Measurements from ENCODE around the gene AGAP1. TPM values are rescaled to one million over a fixed set of nuclear protein-coding genes. Genes with fewer than 3 reads are reported as not detected.

AGAP1 gene
- total RNA-seq, 3 donors from 2014 or later, result 1.9 to 2.6 (median 2.1) TPM

- no peaks in the 10 kb centered on the region for H3K36me3 Mint-ChIP-seq (ENCODE audit: insufficient read depth)
- H3K4me1 Mint-ChIP-seq (ENCODE audit: low read depth), result no peaks in the 10 kb centered on the region
- DNase-seq (no peak), ATAC-seq (no peak)
- peaks cover 19% of the 10 kb centered on the region for H3K27me3 Mint-ChIP-seq (ENCODE audit: low read depth)
- no peaks in the 10 kb centered on the region for H3K9me3 Mint-ChIP-seq
- H3K4me3 Mint-ChIP-seq, result no peak overlapping the region
Measured at GRCh38 chr2:235780401-235780800, 286.6 kb downstream of the AGAP1 start.

DNA sequence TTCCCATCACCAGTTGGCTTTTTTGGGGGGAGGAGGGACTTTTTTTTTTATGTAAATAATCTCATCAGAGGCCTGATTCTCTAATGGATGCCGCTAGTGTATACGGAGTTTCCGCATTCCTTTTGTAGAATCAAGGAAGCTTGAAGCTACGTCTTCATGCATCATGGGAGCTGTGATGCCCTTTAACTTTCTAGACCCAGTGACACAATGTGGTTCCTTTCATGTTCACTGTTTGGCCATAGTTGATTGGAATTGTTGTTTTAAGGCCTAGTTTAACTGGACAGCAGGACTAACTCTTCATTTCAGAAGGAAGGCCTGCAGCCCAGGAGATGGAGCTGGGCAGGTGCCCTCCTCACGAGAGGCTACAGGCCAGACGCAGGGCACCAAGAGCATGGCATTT is 287.9 kb downstream of the AGAP1 start:
- ATAC-seq (no peak), DNase-seq (no peak)
- Mint-ChIP-seq H3K4me3 (no peak overlapping the region), H3K36me3 (ENCODE audit: insufficient read depth) (no peaks in the 10 kb centered on the region), H3K27me3 (ENCODE audit: low read depth) (peaks cover 19% of the 10 kb centered on the region), H3K9me3 (no peaks in the 10 kb centered on the region), H3K4me1 (ENCODE audit: low read depth) (no peaks in the 10 kb centered on the region)

DNA sequence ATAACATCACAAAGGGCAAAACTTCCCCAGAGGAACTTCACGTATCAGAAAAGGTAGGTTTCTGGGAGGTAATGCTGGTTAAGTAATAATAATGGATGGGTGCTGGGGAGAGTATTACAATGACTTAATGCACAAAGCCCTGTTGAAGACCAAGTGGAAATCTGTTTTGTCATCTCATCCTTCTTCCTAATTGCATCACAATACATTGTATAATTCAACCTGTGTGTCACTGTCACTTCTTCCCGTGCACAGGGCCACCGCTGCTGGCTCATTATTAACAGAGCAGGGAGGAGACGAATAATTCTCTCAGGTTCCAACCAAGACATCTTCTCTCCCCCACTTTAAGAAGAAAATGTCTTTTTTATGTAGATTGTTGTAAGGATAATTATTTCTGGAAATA is 290.9 kb downstream of the AGAP1 start:
- ATAC-seq (no peak), DNase-seq (no peak)
- Mint-ChIP-seq H3K4me1 (ENCODE audit: low read depth) (no peaks in the 10 kb centered on the region), H3K27me3 (ENCODE audit: low read depth) (peaks cover 6% of the 10 kb centered on the region), H3K4me3 (no peak overlapping the region), H3K9me3 (no peaks in the 10 kb centered on the region), H3K36me3 (ENCODE audit: insufficient read depth) (no peaks in the 10 kb centered on the region)

DNA sequence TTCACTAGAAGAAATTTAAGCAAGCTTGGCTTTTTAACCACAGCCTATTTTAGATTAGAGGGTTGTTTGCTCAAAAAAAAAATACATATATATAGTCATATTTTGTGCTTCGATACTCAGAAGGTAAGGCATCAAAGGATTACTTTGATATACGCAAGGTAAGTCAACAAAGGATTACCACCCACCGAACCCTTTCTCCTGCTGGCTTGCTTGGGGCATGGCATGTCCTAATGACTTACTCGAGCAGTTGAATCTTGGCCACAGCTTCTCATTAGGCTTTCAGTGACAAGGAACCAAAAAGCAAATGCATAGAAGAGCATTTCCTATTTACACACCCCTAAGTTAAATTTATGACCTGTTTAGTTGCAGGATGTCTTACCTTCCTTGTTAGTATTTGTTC is 295.7 kb downstream of the AGAP1 start:
- ATAC-seq (no peak), DNase-seq (no peak)
- H3K27me3 Mint-ChIP-seq (ENCODE audit: low read depth), result peaks cover 19% of the 10 kb centered on the region
- no peak overlapping the region for H3K4me3 Mint-ChIP-seq
- H3K4me1 Mint-ChIP-seq (ENCODE audit: low read depth), result no peaks in the 10 kb centered on the region
- H3K36me3 Mint-ChIP-seq (ENCODE audit: insufficient read depth), result no peaks in the 10 kb centered on the region
- no peaks in the 10 kb centered on the region for H3K9me3 Mint-ChIP-seq

DNA sequence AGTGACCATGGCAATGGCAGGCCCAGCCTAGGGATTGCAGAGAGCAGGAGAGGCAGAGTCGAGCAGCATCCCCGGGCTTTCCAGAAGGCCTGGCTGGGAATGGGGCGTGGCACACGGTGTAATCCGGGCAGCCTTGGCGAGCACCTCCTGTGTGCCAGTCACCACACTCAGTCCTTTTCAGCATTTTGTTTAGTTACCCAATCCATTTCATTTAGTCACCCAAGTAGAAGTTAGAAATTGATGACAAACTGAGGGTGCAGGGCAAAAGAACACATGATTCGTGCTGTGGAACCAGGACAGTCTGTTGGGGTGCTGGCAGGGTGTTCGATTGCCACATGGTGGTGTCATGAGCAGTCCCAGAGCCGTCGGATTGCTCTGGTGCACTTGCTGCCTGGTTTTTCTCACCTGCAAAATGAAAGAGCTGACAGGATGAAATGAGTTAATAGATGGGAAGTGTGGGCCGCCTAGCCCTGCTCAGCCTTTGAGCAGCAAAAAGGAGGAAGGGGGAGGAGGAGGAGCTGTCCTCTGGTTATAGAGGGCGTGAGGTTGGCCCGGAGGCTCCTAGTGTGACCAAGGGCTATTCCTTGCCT is 299.4 kb downstream of the AGAP1 start:
- Mint-ChIP-seq H3K9me3 (no peaks in the 10 kb centered on the region), H3K4me1 (ENCODE audit: low read depth) (no peaks in the 10 kb centered on the region), H3K4me3 (no peak overlapping the region), H3K27me3 (ENCODE audit: low read depth) (peaks cover 19% of the 10 kb centered on the region), H3K36me3 (ENCODE audit: insufficient read depth) (no peaks in the 10 kb centered on the region)
- DNase-seq (no peak), ATAC-seq (no peak)

GRCh38 chr2:235799281-235799680 is 305.4 kb downstream of the AGAP1 start:
- no peaks in the 10 kb centered on the region for H3K9me3 Mint-ChIP-seq
- peaks cover 4% of the 10 kb centered on the region for H3K27me3 Mint-ChIP-seq (ENCODE audit: low read depth)
- no peaks in the 10 kb centered on the region for H3K36me3 Mint-ChIP-seq (ENCODE audit: insufficient read depth)
- ATAC-seq (no peak), DNase-seq (no peak)
- H3K4me1 Mint-ChIP-seq (ENCODE audit: low read depth), result no peaks in the 10 kb centered on the region
- H3K4me3 Mint-ChIP-seq, result no peak overlapping the region

GRCh38 chr2:235802542-235802941 is 308.7 kb downstream of the AGAP1 start:
- Mint-ChIP-seq H3K4me3 (no peak overlapping the region), H3K27me3 (ENCODE audit: low read depth) (peaks cover 4% of the 10 kb centered on the region), H3K9me3 (no peaks in the 10 kb centered on the region), H3K36me3 (ENCODE audit: insufficient read depth) (no peaks in the 10 kb centered on the region), H3K4me1 (ENCODE audit: low read depth) (no peaks in the 10 kb centered on the region)
- ATAC-seq, result no peak
- DNase-seq, result no peak

- DNase-seq, result no peak
- no peaks in the 10 kb centered on the region for H3K36me3 Mint-ChIP-seq (ENCODE audit: insufficient read depth)
- peaks cover 4% of the 10 kb centered on the region for H3K27me3 Mint-ChIP-seq (ENCODE audit: low read depth)
- no peaks in the 10 kb centered on the region for H3K9me3 Mint-ChIP-seq
- H3K4me3 Mint-ChIP-seq, result no peak overlapping the region
- no peaks in the 10 kb centered on the region for H3K4me1 Mint-ChIP-seq (ENCODE audit: low read depth)
- no peak for ATAC-seq
Measured at GRCh38 chr2:235803028-235803427, 309.2 kb downstream of the AGAP1 start.

DNA sequence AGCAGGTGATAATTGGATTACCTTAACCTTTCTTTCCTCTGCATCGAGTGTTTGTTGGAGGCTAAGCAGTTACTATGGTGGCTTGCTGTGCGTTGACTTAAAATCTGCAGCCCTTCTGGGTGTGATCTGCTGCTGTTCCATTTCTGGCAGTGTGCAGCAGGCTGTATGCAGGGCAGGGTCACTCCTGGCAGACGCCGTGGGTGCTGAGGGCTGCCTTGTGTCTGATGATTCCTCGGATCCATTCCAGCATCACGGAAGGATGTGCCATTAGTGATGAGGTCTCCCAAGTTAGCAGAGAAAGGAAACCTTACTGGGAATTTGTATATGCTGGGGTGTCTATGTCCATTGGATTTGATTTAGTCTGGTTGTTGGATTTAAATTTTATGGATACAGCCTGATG is 310.8 kb downstream of the AGAP1 start:
- H3K36me3 Mint-ChIP-seq (ENCODE audit: insufficient read depth), result no peaks in the 10 kb centered on the region
- no peaks in the 10 kb centered on the region for H3K9me3 Mint-ChIP-seq
- DNase-seq, result no peak
- H3K27me3 Mint-ChIP-seq (ENCODE audit: low read depth), result peaks cover 4% of the 10 kb centered on the region
- no peak overlapping the region for H3K4me3 Mint-ChIP-seq
- H3K4me1 Mint-ChIP-seq (ENCODE audit: low read depth), result no peaks in the 10 kb centered on the region
- no peak for ATAC-seq

DNA sequence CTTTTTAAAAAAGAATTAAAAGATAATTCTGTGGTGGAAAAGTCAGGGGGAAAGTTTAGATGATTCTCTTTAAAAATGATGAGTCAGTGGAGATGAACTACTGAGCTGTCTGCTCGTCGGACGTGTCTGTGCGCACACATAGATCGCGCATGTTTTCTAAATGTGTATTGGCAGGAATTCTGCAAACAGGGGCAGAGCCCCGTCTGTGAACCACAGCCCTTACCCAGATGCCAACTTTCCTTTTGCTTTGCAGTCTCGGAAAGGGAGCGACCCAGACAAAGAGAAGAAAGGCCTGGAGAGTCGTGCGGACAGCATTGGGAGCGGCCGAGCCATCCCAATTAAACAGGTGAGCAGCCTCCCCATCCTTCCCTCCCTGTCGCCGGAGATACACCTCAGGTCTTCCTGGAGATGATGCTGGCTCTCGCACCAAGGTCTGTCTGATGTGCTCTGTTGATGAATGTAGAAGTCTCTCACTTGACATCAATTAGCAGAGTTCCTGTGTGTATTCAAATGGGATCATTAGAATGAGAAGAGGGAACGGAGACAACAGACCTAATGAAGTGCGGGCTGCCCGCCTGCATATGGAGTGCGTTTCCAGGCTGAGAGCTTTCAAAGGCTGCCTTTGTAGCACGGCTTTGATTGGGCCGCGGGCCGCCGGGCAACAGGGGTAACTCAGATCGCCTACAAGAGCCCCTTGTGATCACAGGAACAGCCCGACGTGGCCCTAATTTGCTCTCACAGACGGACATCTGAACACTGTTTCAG is 313.3 kb downstream of the AGAP1 start:
- H3K4me1 Mint-ChIP-seq (ENCODE audit: low read depth), result no peaks in the 10 kb centered on the region
- H3K9me3 Mint-ChIP-seq, result no peaks in the 10 kb centered on the region
- no peak for DNase-seq
- no peak for ATAC-seq
- H3K36me3 Mint-ChIP-seq (ENCODE audit: insufficient read depth), result no peaks in the 10 kb centered on the region
- H3K27me3 Mint-ChIP-seq (ENCODE audit: low read depth), result peaks cover 4% of the 10 kb centered on the region
- H3K4me3 Mint-ChIP-seq, result no peak overlapping the region

GRCh38 chr2:235808366-235808765 is 314.5 kb downstream of the AGAP1 start:
- no peaks in the 10 kb centered on the region for H3K9me3 Mint-ChIP-seq
- H3K4me1 Mint-ChIP-seq (ENCODE audit: low read depth), result no peaks in the 10 kb centered on the region
- DNase-seq (no peak), ATAC-seq (no peak)
- peaks cover 4% of the 10 kb centered on the region for H3K27me3 Mint-ChIP-seq (ENCODE audit: low read depth)
- H3K4me3 Mint-ChIP-seq, result no peak overlapping the region
- no peaks in the 10 kb centered on the region for H3K36me3 Mint-ChIP-seq (ENCODE audit: insufficient read depth)

GRCh38 chr2:235810252-235810651 is 316.4 kb downstream of the AGAP1 start:
- ATAC-seq (no peak), DNase-seq (no peak)
- Mint-ChIP-seq H3K9me3 (no peaks in the 10 kb centered on the region), H3K4me1 (ENCODE audit: low read depth) (no peaks in the 10 kb centered on the region), H3K4me3 (no peak overlapping the region), H3K27me3 (ENCODE audit: low read depth) (peaks cover 4% of the 10 kb centered on the region), H3K36me3 (ENCODE audit: insufficient read depth) (no peaks in the 10 kb centered on the region)

DNA sequence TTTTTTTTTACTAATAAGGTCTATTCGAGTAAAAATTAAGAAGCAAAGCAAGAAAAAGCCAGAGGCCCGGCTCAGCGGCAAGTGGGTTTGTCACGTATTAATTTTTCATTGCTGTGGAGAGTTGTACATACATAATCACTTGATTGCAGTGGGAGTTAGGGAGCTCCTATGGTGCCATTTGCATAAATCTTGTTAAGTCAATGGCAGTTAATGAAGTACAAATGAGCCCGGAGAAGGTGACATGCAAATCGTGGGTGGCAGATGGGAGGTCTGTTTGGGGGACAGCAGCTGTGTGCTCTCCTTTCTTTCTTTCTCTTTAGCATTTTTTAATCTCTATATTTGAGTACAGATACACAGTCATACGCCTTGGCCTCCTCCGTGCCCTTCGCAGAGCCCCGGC is 317.0 kb downstream of the AGAP1 start:
- DNase-seq (no peak), ATAC-seq (no peak)
- Mint-ChIP-seq H3K36me3 (ENCODE audit: insufficient read depth) (no peaks in the 10 kb centered on the region), H3K4me3 (no peak overlapping the region), H3K9me3 (no peaks in the 10 kb centered on the region), H3K4me1 (ENCODE audit: low read depth) (no peaks in the 10 kb centered on the region), H3K27me3 (ENCODE audit: low read depth) (peaks cover 2% of the 10 kb centered on the region)

DNA sequence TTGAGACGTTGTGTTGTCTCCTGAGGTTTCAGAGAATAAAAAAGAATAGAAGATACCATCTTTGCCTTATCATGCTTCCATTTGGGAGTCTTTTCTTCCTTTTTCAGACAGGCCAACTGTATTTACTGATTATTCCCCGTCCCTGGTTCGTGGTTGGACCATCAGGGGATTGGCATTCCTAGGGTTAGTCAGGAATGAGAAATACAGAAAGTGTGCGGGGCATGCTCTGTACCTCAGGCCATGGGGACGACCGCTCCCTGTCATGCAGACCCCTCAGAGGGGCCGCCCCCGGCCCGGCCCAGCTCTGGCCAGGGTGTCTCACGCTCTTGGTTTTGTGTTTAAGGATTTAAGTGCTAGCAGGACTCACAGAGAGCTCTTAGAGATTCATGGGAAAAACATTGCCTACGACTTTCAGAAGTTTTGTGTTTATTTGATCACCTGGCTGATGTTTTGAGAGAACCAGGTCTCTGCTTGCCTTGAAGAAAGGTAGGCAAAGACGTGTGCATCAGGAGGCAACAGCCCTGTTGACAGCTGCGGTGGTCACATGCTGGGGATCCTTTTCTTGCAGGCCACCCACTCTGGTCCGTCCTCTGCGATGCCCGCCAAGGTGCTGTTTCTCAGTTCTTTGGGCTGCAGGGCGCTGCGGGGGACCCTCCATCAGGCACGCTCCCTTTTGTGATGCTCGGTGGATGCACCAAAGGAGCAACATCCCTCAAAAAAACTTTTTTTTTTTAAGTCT is 317.8 kb downstream of the AGAP1 start:
- no peak for ATAC-seq
- Mint-ChIP-seq H3K4me1 (ENCODE audit: low read depth) (no peaks in the 10 kb centered on the region), H3K9me3 (no peaks in the 10 kb centered on the region), H3K27me3 (ENCODE audit: low read depth) (no peaks in the 10 kb centered on the region), H3K36me3 (ENCODE audit: insufficient read depth) (no peaks in the 10 kb centered on the region), H3K4me3 (no peak overlapping the region)
- DNase-seq, result no peak

GRCh38 chr2:235812185-235812665 is 318.4 kb downstream of the AGAP1 start:
- Mint-ChIP-seq H3K4me1 (ENCODE audit: low read depth) (no peaks in the 10 kb centered on the region), H3K4me3 (no peak overlapping the region), H3K36me3 (ENCODE audit: insufficient read depth) (no peaks in the 10 kb centered on the region), H3K27me3 (ENCODE audit: low read depth) (no peaks in the 10 kb centered on the region), H3K9me3 (no peaks in the 10 kb centered on the region)
- DNase-seq (no peak), ATAC-seq (no peak)
